Keratinocyte (primary cell): ENCODE measurements around the gene PACSIN2.
"Not testable (repeated sequence)": the region's sequence is repeated elsewhere in the genome, so short reads cannot be mapped to it uniquely, and the experiment has no call there.

Source experiments
- CTCF ChIP-seq, 3 experiments: IDR thresholded peaks in 1 of 3; conservative IDR thresholded peaks in 1 of 3; optimal IDR thresholded peaks in 1 of 3; 2 replicates in 2 of 3; 3 replicates in 1 of 3; pipeline versions ENCODE3 to v1.5.1; 2011; ENCODE audit warnings: low read length in 3 of 3, mild to moderate bottlenecking in 3 of 3, moderate library complexity in 2 of 3, control low read depth in 1 of 3, inconsistent platforms in 1 of 3; ENCODE audit not compliant: insufficient read depth in 2 of 3; ENCODE audit errors: extremely low read depth in 1 of 3
- EZH2 ChIP-seq: IDR thresholded peaks from one replicate; pipeline ENCODE4 v1.6.1; 2012; ENCODE audit warnings: inconsistent platforms, mild to moderate bottlenecking, low read length, moderate library complexity

GRCh38 chr22:42995654-42996053 lies 19.3 kb downstream of the PACSIN2 start:
- TF ChIP-seq CTCF (optimal IDR thresholded peaks at IDR 0.05 in 1 of 3, IDR thresholded peaks at IDR 0.05 in 1 of 3, conservative IDR thresholded peaks at IDR 0.05 in 1 of 3; ENCODE audit: extremely low read depth in 1 of 3, insufficient read depth in 2 of 3, low read length in 3 of 3); EZH2: not testable (repeated sequence)
